OCI-LY3 (cell line): ENCODE results near the gene NR6A1.

Experiments
- CTCF ChIP-seq: fragments of 200-600, 300-600 bp; sonication (generic); IDR thresholded peaks from 2 replicates; pipeline ENCODE4 v1.5.1; 2014; ENCODE audit warnings: antibody characterized with exemption, low read length, low read depth
- EZH2phosphoT487 ChIP-seq: fragments of 200-600 bp; shearing (Covaris generic); IDR thresholded peaks from 2 replicates; pipeline ENCODE4 v1.6.1; 2018; ENCODE audit warnings: antibody characterized with exemption, mixed run types, low read depth

- no peak for TF ChIP-seq CTCF
- no peak for TF ChIP-seq EZH2phosphoT487
Observed at GRCh38 chr9:124569942-124570341, 201.2 kb downstream of the NR6A1 start.
